Measurements from ENCODE around the gene TXNRD3.

- TF ChIP-seq, protein P1, sequence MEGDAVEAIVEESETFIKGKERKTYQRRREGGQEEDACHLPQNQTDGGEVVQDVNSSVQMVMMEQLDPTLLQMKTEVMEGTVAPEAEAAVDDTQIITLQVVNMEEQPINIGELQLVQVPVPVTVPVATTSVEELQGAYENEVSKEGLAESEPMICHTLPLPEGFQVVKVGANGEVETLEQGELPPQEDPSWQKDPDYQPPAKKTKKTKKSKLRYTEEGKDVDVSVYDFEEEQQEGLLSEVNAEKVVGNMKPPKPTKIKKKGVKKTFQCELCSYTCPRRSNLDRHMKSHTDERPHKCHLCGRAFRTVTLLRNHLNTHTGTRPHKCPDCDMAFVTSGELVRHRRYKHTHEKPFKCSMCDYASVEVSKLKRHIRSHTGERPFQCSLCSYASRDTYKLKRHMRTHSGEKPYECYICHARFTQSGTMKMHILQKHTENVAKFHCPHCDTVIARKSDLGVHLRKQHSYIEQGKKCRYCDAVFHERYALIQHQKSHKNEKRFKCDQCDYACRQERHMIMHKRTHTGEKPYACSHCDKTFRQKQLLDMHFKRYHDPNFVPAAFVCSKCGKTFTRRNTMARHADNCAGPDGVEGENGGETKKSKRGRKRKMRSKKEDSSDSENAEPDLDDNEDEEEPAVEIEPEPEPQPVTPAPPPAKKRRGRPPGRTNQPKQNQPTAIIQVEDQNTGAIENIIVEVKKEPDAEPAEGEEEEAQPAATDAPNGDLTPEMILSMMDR (IDR thresholded peaks at IDR 0.05; ENCODE audit: low read depth, low read length, missing input control): no peak
- TF ChIP-seq, protein P2, sequence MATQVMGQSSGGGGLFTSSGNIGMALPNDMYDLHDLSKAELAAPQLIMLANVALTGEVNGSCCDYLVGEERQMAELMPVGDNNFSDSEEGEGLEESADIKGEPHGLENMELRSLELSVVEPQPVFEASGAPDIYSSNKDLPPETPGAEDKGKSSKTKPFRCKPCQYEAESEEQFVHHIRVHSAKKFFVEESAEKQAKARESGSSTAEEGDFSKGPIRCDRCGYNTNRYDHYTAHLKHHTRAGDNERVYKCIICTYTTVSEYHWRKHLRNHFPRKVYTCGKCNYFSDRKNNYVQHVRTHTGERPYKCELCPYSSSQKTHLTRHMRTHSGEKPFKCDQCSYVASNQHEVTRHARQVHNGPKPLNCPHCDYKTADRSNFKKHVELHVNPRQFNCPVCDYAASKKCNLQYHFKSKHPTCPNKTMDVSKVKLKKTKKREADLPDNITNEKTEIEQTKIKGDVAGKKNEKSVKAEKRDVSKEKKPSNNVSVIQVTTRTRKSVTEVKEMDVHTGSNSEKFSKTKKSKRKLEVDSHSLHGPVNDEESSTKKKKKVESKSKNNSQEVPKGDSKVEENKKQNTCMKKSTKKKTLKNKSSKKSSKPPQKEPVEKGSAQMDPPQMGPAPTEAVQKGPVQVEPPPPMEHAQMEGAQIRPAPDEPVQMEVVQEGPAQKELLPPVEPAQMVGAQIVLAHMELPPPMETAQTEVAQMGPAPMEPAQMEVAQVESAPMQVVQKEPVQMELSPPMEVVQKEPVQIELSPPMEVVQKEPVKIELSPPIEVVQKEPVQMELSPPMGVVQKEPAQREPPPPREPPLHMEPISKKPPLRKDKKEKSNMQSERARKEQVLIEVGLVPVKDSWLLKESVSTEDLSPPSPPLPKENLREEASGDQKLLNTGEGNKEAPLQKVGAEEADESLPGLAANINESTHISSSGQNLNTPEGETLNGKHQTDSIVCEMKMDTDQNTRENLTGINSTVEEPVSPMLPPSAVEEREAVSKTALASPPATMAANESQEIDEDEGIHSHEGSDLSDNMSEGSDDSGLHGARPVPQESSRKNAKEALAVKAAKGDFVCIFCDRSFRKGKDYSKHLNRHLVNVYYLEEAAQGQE (IDR thresholded peaks at IDR 0.05): no peak
These were observed 29.4 kb upstream of the TXNRD3 start for GRCh38 chr3:126684218-126684751.

Data from liver (tissue), 2 donors.